Measurements from ENCODE around the gene SORL1. TPM values are rescaled to one million over a fixed set of nuclear protein-coding genes. Genes with fewer than 3 reads are reported as not detected.

The SORL1 gene
- total RNA-seq, 1 experiment from 2014 or later: 197 TPM

DNA sequence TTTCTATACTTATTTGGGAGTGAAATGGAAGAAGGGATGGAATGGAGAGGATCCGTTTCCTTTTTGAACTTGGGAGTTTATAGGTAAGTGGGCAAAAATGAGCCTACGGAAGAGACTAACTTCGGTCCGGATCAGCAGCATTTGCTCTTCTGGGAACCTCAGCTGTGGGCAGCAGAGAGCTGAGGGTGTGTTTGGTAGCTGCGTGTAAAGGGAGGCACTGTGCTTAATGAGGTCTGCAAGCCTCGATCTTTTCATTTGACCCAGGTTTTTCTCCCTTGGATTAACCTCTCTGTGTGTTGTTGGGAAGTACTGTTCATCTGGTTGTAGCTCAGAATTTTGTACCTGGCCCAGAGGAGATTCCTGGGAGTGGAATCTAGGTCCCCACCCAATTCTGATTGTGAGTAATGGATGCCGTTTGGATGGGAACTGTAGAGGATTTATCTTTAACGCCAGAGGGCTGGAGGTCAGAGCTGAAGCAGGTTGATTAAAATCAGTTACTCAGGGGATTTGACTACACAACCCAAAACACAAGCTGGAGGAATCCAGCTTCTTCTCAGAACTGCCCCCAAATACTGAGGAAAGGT, 202.2 kb downstream of the SORL1 start:
- Histone ChIP-seq H3K9me2 (replicated peaks; ENCODE audit: insufficient read depth, low read length) (no peaks in the 10 kb centered on the region), H4K20me1 (ENCODE audit: insufficient read depth, low read depth, low read length) (no peaks in the 10 kb centered on the region), H3K4me3 (ENCODE audit: low read length) (no peak overlapping the region), H3K36me3 (ENCODE audit: insufficient read depth, low read length) (no peaks in the 10 kb centered on the region), H3K4me1 (ENCODE audit: low read length) (peaks cover 15% of the 10 kb centered on the region), H3K9me3 (ENCODE audit: low read length) (no peaks in the 10 kb centered on the region), H2AFZ (ENCODE audit: low read length) (no peak overlapping the region), H3K9ac (ENCODE audit: low read length) (no peak overlapping the region), H3K4me2 (ENCODE audit: low read depth, low read length, poor library complexity, severe bottlenecking) (no peak overlapping the region), H3K27me3 (ENCODE audit: low read length) (no peaks in the 10 kb centered on the region), H3K27ac (ENCODE audit: low read length) (no peak overlapping the region), H3K79me2 (ENCODE audit: low read length) (no peaks in the 10 kb centered on the region)
- DNase-seq: no peak

DNA sequence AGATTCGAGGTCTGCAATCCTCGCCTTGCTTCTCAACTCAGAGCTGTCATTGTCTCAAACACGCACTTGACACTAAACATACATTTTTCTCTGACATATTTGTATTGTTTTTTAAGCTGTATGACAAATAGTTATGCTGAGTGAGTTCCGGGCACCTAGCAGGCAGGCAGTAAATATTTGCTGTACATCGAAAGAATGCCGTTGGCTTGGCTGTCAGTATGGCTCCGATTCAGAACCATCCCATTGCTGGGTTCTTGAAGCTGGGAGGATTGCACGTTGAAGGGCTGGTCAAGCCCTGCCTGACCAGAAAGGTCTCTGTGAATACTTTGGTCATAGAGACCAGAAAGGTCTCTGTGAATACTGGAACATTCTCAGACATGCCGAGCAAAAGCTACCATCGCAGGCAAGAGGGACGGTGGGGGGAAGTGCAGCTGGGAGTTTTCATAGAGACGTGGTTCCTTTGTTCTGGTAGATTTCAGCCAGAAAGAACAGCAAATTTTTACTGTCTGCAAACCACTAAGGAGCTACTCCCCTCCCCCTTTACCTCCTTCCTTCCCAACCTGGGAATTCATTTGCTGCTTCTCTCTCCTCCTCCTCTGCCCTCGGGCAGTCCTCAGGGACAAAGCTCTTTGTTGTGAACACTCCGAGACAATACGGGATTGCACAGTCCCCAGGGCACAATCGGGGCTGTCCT, 202.9 kb downstream of the SORL1 start:
- Histone ChIP-seq H3K4me2 (ENCODE audit: low read depth, low read length, poor library complexity, severe bottlenecking) (peak overlapping the region; percentile 75), H3K9ac (ENCODE audit: low read length) (0 out of 2 replicates have a peak overlapping the region, but pooled peaks have one; percentile 20), H3K4me3 (ENCODE audit: low read length) (peak overlapping the region; percentile 59)

DNA sequence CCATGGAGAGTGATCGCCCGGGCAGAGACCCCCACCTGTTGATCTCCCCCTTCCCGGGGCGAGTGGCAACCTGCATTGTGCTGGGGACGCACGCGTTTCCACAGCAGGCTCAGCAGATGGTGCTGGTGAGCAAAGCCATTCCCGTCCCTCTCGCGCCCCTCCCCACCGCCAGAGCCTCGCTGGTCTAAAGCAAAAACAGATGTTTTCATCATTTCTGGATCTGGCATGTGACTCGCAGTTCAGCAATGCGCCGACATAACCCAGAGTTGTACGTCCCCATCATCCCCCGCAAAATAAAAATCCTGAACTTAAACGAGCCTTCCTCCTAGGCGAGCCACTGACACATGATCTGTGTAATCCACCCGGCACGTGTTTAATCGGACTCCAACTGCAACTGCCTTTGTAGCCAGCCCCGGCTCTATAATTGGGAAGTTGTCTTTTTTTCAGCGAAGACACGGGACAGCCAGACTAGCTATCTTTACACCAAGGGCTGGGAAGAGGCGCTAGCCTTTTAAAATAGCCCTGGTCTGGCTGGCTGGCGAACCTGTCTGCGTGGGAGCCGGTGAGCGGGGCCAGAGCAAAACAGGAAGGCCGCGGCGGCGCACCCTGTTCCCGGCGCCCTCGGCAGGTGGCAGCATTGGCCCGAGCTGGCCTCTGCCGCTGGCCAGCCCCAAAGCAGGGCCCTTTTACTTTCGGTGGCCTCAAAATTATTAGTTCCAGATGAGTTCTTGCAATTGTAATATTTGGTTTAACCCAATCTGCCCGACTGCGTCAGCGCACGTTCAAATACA, 203.6 kb downstream of the SORL1 start:
- Histone ChIP-seq H2AFZ (ENCODE audit: low read length) (peak overlapping the region; percentile 81; the same call in 1 of the 2 replicates), H3K79me2 (ENCODE audit: low read length) (no peaks in the 10 kb centered on the region), H3K9me3 (ENCODE audit: low read length) (no peaks in the 10 kb centered on the region), H3K9ac (ENCODE audit: low read length) (peak overlapping the region; percentile 62), H3K27me3 (ENCODE audit: low read length) (no peaks in the 10 kb centered on the region), H4K20me1 (ENCODE audit: insufficient read depth, low read depth, low read length) (no peaks in the 10 kb centered on the region), H3K4me2 (ENCODE audit: low read depth, low read length, poor library complexity, severe bottlenecking) (peak overlapping the region; percentile 75), H3K9me2 (replicated peaks; ENCODE audit: insufficient read depth, low read length) (no peaks in the 10 kb centered on the region), H3K4me3 (ENCODE audit: low read length) (peak overlapping the region; percentile 59), H3K27ac (ENCODE audit: low read length) (no peak overlapping the region), H3K36me3 (ENCODE audit: insufficient read depth, low read length) (no peaks in the 10 kb centered on the region), H3K4me1 (ENCODE audit: low read length) (peaks cover 15% of the 10 kb centered on the region)
- DNase-seq: peak; percentile 79

More for the DNA sequence above, 202.9 kb downstream of the SORL1 start:
- Histone ChIP-seq H2AFZ (ENCODE audit: low read length) (no peak overlapping the region), H4K20me1 (ENCODE audit: insufficient read depth, low read depth, low read length) (no peaks in the 10 kb centered on the region), H3K79me2 (ENCODE audit: low read length) (no peaks in the 10 kb centered on the region), H3K27ac (ENCODE audit: low read length) (no peak overlapping the region), H3K4me1 (ENCODE audit: low read length) (peaks cover 15% of the 10 kb centered on the region), H3K9me3 (ENCODE audit: low read length) (no peaks in the 10 kb centered on the region), H3K36me3 (ENCODE audit: insufficient read depth, low read length) (no peaks in the 10 kb centered on the region), H3K9me2 (replicated peaks; ENCODE audit: insufficient read depth, low read length) (no peaks in the 10 kb centered on the region), H3K27me3 (ENCODE audit: low read length) (no peaks in the 10 kb centered on the region)
- DNase-seq: no peak

DNA sequence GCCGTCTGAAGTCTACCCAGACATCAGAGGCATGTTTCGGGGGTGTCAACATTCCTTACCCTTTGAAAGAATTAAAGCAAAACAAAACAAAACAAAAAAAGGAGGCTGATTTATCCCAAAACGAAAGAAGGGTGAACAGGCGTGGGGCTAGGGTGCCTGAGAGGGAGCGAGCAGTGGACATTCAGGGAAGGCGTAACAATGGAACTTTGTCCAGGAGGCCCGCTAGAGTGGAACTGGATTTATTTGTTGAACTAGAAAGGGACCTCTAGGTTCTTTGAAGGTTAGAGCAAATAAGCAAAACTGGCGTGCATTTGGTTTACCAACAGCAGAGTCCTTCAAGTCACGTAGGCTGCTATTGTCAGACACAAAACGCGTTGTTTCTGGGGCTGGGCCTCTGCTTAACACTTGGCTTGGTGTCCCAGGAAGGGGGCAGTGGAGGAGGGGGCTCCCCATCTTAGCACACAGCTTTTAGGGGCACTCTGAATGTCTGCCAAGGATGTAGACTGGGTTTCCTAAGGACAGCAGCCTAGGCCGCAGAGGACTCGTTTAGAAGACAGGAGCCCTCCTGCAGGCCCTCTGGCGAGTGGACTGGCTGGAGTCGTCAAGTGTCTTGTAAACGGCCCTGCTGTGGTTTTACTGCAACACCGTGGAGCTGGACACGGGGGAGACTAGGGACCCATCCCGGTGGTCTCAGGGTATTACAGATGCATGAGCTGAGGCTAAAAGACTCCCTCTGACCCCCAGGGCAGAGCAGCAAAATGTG, 204.4 kb downstream of the SORL1 start:
- Histone ChIP-seq H3K9me2 (replicated peaks; ENCODE audit: insufficient read depth, low read length) (no peaks in the 10 kb centered on the region), H3K4me3 (ENCODE audit: low read length) (peak overlapping the region; percentile 59; the same call in 1 of the 2 replicates), H3K9me3 (ENCODE audit: low read length) (no peaks in the 10 kb centered on the region), H3K79me2 (ENCODE audit: low read length) (no peaks in the 10 kb centered on the region), H3K4me2 (ENCODE audit: low read depth, low read length, poor library complexity, severe bottlenecking) (peak overlapping the region; percentile 75), H3K4me1 (ENCODE audit: low read length) (peaks cover 15% of the 10 kb centered on the region), H4K20me1 (ENCODE audit: insufficient read depth, low read depth, low read length) (no peaks in the 10 kb centered on the region), H2AFZ (ENCODE audit: low read length) (no peak overlapping the region), H3K27ac (ENCODE audit: low read length) (no peak overlapping the region), H3K36me3 (ENCODE audit: insufficient read depth, low read length) (no peaks in the 10 kb centered on the region), H3K27me3 (ENCODE audit: low read length) (no peaks in the 10 kb centered on the region), H3K9ac (ENCODE audit: low read length) (peak overlapping the region; percentile 49)
- DNase-seq: no peak

DNA sequence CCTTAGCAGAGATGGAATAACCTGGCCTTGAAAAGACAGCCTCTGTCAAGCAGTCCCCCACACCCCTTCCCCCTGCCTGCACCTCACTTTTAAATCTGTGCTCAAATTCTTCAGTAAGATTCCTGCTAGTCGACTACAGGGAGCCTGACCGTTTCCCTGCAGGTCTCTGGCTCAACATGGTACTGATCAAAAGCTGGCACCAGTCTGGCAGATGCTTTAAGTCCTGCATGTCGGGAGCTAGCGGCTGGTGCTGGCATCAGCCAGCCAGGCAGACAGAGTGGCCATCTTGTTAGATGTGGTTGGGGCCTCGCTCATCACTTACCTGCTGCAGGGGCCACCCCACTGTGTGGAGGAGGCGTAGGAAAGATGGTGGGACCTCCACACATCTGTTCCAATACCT, 205.0 kb downstream of the SORL1 start:
- Histone ChIP-seq H3K36me3 (ENCODE audit: insufficient read depth, low read length) (no peaks in the 10 kb centered on the region), H3K79me2 (ENCODE audit: low read length) (no peaks in the 10 kb centered on the region), H3K27ac (ENCODE audit: low read length) (no peak overlapping the region), H3K9me3 (ENCODE audit: low read length) (no peaks in the 10 kb centered on the region), H3K9me2 (replicated peaks; ENCODE audit: insufficient read depth, low read length) (no peaks in the 10 kb centered on the region), H3K4me3 (ENCODE audit: low read length) (no peak overlapping the region), H3K4me1 (ENCODE audit: low read length) (peaks cover 15% of the 10 kb centered on the region), H3K27me3 (ENCODE audit: low read length) (no peaks in the 10 kb centered on the region), H4K20me1 (ENCODE audit: insufficient read depth, low read depth, low read length) (no peaks in the 10 kb centered on the region), H3K4me2 (ENCODE audit: low read depth, low read length, poor library complexity, severe bottlenecking) (no peak overlapping the region), H2AFZ (ENCODE audit: low read length) (no peak overlapping the region), H3K9ac (ENCODE audit: low read length) (no peak overlapping the region)
- no peak for DNase-seq

DNA sequence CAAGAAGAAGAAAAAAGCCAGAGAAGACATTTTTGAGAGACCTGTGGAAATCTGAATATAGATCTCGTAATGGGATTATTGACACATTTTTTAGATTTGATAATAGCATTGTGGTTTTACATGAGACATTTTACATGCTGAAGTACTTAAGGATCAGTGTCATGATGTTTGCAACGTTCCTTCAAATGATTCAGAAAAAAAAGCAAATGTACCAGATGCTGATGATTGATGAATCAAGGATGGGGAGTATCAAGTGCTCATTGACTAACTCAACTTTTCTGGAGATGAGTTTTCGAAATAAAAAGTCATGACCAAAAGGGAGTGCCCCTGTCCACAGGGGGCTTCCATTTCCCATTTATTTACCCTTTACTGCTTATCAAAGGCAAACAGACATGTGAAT, 207.7 kb downstream of the SORL1 start:
- Histone ChIP-seq H3K4me3 (ENCODE audit: low read length) (no peak overlapping the region), H4K20me1 (ENCODE audit: insufficient read depth, low read depth, low read length) (no peaks in the 10 kb centered on the region), H3K4me1 (ENCODE audit: low read length) (peaks cover 15% of the 10 kb centered on the region), H3K4me2 (ENCODE audit: low read depth, low read length, poor library complexity, severe bottlenecking) (no peak overlapping the region), H2AFZ (ENCODE audit: low read length) (no peak overlapping the region), H3K27me3 (ENCODE audit: low read length) (no peaks in the 10 kb centered on the region), H3K36me3 (ENCODE audit: insufficient read depth, low read length) (no peaks in the 10 kb centered on the region), H3K9me2 (replicated peaks; ENCODE audit: insufficient read depth, low read length) (no peaks in the 10 kb centered on the region), H3K27ac (ENCODE audit: low read length) (no peak overlapping the region), H3K9me3 (ENCODE audit: low read length) (no peaks in the 10 kb centered on the region), H3K79me2 (ENCODE audit: low read length) (no peaks in the 10 kb centered on the region), H3K9ac (ENCODE audit: low read length) (no peak overlapping the region)
- no peak for DNase-seq

DNA sequence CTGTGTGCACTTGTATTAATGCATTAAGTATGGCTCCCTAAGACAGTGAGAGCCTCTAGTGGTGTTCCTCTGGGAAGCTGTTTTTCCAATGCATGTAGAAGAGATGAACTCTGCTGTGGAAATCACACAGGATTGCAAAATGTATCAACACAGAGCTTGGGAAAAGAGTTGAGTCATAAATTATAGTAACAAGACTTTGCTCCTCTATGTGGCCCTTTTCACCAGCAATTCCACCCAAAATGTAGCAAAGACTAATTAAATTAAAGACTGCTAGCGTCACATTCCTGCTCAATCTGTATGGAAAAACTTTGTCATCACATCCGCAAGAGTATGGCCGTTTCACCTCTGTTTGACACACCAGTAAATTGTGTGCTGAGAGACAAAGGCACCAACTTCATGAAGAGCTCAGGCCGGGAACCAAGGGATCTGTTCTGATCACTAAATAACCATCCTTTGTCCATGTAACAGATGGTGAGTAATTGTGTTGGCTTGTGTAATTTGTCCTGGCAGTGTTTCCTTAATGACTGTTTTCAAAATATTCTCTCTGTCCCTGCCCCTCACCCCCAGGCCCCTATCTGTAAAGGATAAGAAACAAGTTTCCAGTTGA, 209.9 kb downstream of the SORL1 start:
- no peaks in the 10 kb centered on the region for H3K79me2 ChIP-seq (ENCODE audit: low read length)
- no peak for DNase-seq
- no peaks in the 10 kb centered on the region for H3K9me3 ChIP-seq (ENCODE audit: low read length)
- H3K9me2 ChIP-seq (replicated peaks; ENCODE audit: insufficient read depth, low read length): no peaks in the 10 kb centered on the region
- H3K4me1 ChIP-seq (ENCODE audit: low read length): no peaks in the 10 kb centered on the region
- H3K4me3 ChIP-seq (ENCODE audit: low read length): no peak overlapping the region
- no peaks in the 10 kb centered on the region for H3K27me3 ChIP-seq (ENCODE audit: low read length)
- H2AFZ ChIP-seq (ENCODE audit: low read length): no peak overlapping the region
- no peak overlapping the region for H3K27ac ChIP-seq (ENCODE audit: low read length)
- no peaks in the 10 kb centered on the region for H4K20me1 ChIP-seq (ENCODE audit: insufficient read depth, low read depth, low read length)
- no peaks in the 10 kb centered on the region for H3K36me3 ChIP-seq (ENCODE audit: insufficient read depth, low read length)
- no peak overlapping the region for H3K4me2 ChIP-seq (ENCODE audit: low read depth, low read length, poor library complexity, severe bottlenecking)
- H3K9ac ChIP-seq (ENCODE audit: low read length): no peak overlapping the region

Measured in Karpas-422 (cell line).